DMS153 treated with DMSO at 0.1 percent for 48 hours (cell line): ENCODE results near the gene CLEC4E.
"Not testable (repeated sequence)": the region's sequence is repeated elsewhere in the genome, so short reads cannot be mapped to it uniquely, and the experiment has no call there.

Experiments used
- DNase-seq: peaks from one replicate; lab custom pipeline; 2025; ENCODE audit not compliant: unreplicated experiment; lab: John Stamatoyannopoulos, UW

CLEC4E gene

GRCh38 chr12:8541562-8541961 is 857 bp upstream of the CLEC4E start:
- no peak for DNase-seq

GRCh38 chr12:8537820-8538219 is 2.9 kb downstream of the CLEC4E start:
- not testable (repeated sequence) for DNase-seq

GRCh38 chr12:8532045-8532444 is 8.7 kb downstream of the CLEC4E start:
- no peak for DNase-seq

- DNase-seq, result no peak
Observed at GRCh38 chr12:8527250-8528130, 13.2 kb downstream of the CLEC4E start.

- no peak for DNase-seq
Observed at GRCh38 chr12:8519171-8519570, 21.5 kb downstream of the CLEC4E start.

GRCh38 chr12:8517971-8518370 is 22.7 kb downstream of the CLEC4E start:
- DNase-seq, result no peak

GRCh38 chr12:8513256-8513655 is 27.4 kb downstream of the CLEC4E start, which contains the start of gene CLEC4D:
TSS of gene CLEC4D (plus strand) at chr12:8513503. CDS start at chr12:8513733, 230 bp downstream.
- no peak for DNase-seq

- no peak for DNase-seq
Observed at GRCh38 chr12:8508910-8509841, 31.5 kb downstream of the CLEC4E start.

- no peak for DNase-seq
Observed at GRCh38 chr12:8508223-8508622, 32.5 kb downstream of the CLEC4E start.

- DNase-seq, result no peak
Observed at GRCh38 chr12:8507596-8507995, 33.1 kb downstream of the CLEC4E start.

GRCh38 chr12:8504351-8504750 is 36.4 kb downstream of the CLEC4E start:
- DNase-seq, result no peak

- no peak for DNase-seq
Observed at GRCh38 chr12:8501720-8502119, 39.0 kb downstream of the CLEC4E start.

GRCh38 chr12:8499616-8500015 is 41.1 kb downstream of the CLEC4E start:
- no peak for DNase-seq

- DNase-seq, result not testable (repeated sequence)
Observed at GRCh38 chr12:8496074-8496473, 44.6 kb downstream of the CLEC4E start.

GRCh38 chr12:8495671-8496070 is 45.0 kb downstream of the CLEC4E start:
- not testable (repeated sequence) for DNase-seq

GRCh38 chr12:8493084-8493483 is 47.6 kb downstream of the CLEC4E start:
- DNase-seq, result no peak

- DNase-seq, result no peak
Observed at GRCh38 chr12:8491646-8492530, 48.8 kb downstream of the CLEC4E start.
